HG02938 (cell line): Measurements from ENCODE around the gene PABPN1L.
"Not testable (repeated sequence)": the region's sequence is repeated elsewhere in the genome, so short reads cannot be mapped to it uniquely, and the experiment has no call there.

Experiments
- ATAC-seq: cut with Tn5 transposase; IDR thresholded peaks from one replicate; pipeline ENCODE4 v1.9.1; 2021; ENCODE audit warnings: mild to moderate bottlenecking, moderate library complexity; ENCODE audit not compliant: unreplicated experiment

Gene PABPN1L

GRCh38 chr16:88833086-88833485 is 33.4 kb downstream of the PABPN1L start:
- no peak for ATAC-seq

GRCh38 chr16:88831838-88832237 is 34.6 kb downstream of the PABPN1L start:
- ATAC-seq, result no peak

- ATAC-seq, result no peak
These were observed 35.7 kb downstream of the PABPN1L start for GRCh38 chr16:88830783-88831182.

GRCh38 chr16:88830258-88830657 is 36.2 kb downstream of the PABPN1L start:
- no peak for ATAC-seq

- no peak for ATAC-seq
These were observed 37.7 kb downstream of the PABPN1L start for GRCh38 chr16:88828711-88829110.

- ATAC-seq, result no peak
These were observed 38.7 kb downstream of the PABPN1L start for GRCh38 chr16:88827727-88828126.

- ATAC-seq, result no peak
These were observed 40.2 kb downstream of the PABPN1L start for GRCh38 chr16:88826070-88826840.

- ATAC-seq, result no peak
These were observed 41.3 kb downstream of the PABPN1L start for GRCh38 chr16:88825146-88825545.

- no peak for ATAC-seq
These were observed 42.0 kb downstream of the PABPN1L start for GRCh38 chr16:88824256-88825077.

- ATAC-seq, result not testable (repeated sequence)
These were observed 42.8 kb downstream of the PABPN1L start for GRCh38 chr16:88823646-88824045.

GRCh38 chr16:88822281-88823040 is 44.0 kb downstream of the PABPN1L start:
- ATAC-seq, result no peak

- ATAC-seq, result no peak
These were observed 45.2 kb downstream of the PABPN1L start for GRCh38 chr16:88821168-88821850.

- ATAC-seq, result no peak
These were observed 46.0 kb downstream of the PABPN1L start for GRCh38 chr16:88820385-88821025.

GRCh38 chr16:88819126-88819525 is 47.3 kb downstream of the PABPN1L start:
- no peak for ATAC-seq

- ATAC-seq, result no peak
These were observed 47.9 kb downstream of the PABPN1L start for GRCh38 chr16:88818575-88818874.

- no peak for ATAC-seq
These were observed 48.5 kb downstream of the PABPN1L start for GRCh38 chr16:88817785-88818574.

GRCh38 chr16:88816736-88817535 is 49.5 kb downstream of the PABPN1L start:
- no peak for ATAC-seq

GRCh38 chr16:88815901-88816589 is 50.4 kb downstream of the PABPN1L start:
- ATAC-seq, result no peak
